Measurements from ENCODE around the gene MUC13.
"Not testable (repeated sequence)": the region's sequence is repeated elsewhere in the genome, so short reads cannot be mapped to it uniquely, and the experiment has no call there.

MUC13 gene, protein sequence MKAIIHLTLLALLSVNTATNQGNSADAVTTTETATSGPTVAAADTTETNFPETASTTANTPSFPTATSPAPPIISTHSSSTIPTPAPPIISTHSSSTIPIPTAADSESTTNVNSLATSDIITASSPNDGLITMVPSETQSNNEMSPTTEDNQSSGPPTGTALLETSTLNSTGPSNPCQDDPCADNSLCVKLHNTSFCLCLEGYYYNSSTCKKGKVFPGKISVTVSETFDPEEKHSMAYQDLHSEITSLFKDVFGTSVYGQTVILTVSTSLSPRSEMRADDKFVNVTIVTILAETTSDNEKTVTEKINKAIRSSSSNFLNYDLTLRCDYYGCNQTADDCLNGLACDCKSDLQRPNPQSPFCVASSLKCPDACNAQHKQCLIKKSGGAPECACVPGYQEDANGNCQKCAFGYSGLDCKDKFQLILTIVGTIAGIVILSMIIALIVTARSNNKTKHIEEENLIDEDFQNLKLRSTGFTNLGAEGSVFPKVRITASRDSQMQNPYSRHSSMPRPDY

DNA sequence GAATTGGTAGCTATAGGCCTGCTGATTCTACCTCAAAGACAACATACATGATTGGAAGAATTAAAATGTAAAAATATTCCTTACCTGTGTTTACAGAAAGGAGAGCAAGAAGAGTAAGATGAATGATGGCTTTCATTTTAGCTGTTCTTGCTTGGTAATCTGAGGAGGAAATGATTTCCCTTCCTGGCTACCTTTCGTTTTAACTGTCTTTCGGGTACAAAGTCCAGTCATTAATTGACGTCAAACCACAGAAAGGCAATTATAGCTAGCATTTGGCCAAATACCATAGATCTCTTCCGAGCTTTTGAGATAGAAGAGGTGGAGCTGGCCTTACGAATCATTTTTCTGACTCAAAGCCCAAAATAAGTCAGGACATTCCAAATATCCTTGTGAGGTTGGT lies at the start of gene MUC13:
Gene MUC13, minus strand, starts transcription at position 175 of the 400 bp plus-strand sequence. Its CDS starts 39 bp downstream, at position 136.
- no peak for DNase-seq

DNA sequence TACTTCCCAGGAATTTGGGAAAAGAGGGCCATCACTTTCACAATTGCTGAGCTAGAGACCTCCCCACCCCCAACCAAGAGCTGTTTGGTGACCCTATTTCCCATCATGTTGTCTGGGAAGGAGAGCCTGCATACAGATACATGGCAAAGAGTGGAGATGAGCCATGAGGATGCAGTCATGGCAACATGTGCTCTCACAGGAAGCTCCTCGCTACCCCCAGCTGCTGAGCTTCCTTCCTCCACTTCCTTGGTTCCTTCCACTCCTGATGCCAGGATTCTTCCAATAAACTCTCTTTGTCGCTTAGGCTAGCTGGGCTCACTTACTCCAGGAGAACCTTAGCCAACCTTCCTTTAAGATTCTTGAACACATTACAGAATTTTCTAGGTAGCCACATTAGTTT lies 48.3 kb upstream of the MUC13 start:
- DNase-seq, result no peak

DNA sequence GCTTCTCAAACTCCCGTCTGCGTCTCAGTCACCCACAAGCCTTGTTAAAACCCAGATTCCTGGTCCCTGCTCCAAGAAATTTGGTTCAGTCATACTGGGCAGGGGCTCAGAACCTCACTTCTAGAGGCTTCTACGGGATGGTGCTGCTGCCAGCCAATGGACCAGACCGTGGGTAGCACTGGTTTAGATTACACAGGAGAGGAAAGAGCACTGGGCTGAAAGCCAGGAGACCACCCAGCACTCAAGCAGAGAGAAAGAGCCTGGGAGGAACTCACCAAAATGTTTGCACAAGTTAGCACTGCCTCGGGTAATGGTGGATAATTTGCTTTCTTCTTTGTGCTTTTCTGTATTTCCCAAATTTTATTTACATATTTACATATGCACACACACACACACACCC lies 46.9 kb upstream of the MUC13 start:
- no peak for DNase-seq

DNA sequence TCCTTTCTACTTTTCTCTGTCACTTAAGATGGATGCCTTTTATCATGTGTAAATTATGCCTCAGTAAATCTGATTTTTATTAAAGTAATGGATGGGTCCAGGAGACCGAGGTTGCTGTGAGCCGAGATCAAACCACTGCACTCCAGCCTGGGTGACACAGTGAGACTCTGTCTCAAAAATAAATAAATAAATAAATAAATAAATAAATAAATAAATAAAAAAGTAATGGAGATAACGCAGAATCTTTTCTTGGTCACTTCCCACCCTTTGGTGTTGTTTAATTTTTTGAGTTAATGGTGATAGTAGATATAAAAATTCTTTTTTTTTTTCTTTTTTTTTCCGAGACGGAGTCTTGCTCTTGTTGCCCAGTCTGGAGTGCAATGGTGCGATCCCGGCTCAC lies 44.1 kb upstream of the MUC13 start:
- no peak for DNase-seq

DNA sequence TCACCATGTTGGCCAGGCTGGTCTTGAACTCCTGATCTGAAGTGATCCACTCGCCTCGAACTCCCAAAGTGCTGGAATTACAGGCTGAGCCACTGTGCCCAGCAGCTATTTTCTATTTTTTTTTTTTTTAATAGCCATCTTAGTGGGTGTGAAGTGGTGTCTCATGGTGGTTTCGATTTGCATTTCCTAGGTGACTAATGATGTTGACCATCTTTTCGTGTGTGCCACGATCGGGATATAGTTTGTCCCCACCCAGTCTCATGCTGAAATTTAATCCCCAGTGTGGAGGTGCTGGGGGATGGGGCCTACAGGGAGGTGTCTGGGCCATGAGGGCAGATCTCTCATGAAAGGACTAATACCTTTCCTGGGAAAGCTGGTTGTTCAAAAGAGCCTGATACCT lies 41.8 kb upstream of the MUC13 start:
- no peak for DNase-seq

DNA sequence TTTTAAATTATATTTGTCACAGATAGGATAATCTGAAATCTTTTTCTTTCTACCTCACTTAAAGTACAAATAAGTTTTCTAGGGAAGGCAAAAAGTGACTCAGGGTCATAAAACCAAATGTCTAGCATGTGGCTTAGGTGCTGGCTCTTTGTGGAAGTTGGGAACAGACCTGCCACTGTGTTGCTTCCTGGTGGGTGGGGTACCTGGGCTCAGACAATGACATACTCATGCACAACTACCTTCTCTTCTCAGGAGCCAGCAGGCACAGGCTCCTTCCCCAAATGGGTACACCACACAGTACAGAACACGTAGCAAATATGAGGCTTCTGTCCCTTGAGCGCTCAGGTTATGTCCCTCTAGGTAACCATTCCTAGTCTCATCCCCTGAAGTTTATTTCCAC lies 40.1 kb upstream of the MUC13 start:
- no peak for DNase-seq

DNA sequence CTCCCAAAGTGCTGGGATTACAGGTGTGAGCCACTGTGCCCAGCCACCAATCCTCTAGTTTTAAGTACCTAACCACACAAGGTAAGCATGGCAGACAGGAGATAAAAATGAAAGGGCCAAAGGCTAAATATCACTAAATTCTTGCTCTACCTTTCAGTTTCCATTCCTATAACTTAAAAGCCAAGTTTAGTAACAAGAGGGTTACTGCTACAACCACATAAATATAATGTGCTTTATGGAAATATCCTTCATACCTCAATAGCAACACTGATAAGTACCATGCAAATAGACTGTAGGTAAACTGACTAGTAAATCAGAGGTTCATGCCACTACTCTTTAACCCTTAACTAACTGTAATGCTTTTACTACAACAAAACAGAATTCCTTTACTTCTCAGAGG lies 38.7 kb upstream of the MUC13 start:
- no peak for DNase-seq

DNA sequence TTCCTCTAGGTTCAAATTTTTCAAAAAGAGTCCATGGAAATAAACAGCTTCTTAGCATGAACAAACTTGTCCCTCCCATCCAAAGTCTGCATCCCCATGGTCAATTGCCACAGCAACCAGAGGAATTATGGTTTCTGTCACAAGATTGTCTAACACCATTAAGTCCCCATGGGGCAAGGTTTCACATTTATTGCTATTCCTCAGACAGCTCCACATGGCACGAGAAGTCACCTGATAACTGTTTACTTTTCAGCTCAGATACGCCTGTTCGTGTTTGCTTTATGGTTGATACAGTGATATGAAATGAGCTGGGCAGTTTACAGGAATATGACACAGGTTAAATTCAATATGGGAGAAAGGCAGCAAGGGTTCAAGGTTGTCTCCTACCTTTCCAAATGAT lies 37.9 kb upstream of the MUC13 start:
- DNase-seq, result no peak

DNA sequence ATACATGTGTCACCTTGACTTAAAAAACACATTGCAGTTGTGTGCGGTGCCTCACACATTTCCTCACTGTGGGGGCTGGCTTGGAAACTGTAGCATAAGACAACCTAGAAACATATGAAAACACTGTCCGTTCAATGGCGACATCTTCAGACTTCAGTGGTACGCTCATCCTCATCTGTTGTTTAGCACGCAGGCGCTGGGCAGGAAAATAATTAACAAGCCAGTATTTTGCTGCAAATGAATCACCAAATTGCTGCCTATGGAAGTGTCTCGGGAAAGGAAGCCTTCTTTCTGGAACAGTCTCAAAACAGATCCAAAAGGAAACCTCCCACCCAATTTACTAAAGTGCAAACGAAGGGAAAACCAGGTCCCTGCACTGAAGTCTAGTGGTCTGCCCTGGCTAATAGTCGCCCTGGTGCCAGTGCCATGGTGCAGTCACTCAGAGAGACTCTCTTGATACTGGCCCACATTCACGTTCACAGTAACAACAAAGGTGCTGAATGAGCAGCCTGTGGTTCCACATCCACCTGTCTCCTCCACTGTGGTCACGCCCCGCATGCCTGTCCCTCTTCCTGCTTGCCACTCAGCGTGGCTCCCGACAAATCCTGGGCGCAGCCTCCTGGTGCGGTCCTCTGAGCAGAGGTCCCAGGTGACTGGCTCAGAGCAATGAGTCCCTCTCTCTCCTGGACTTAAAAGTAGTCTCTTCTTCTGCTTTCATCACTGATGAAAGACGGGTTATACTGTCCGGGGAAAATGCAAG lies 35.6 kb upstream of the MUC13 start:
- DNase-seq, result no peak

DNA sequence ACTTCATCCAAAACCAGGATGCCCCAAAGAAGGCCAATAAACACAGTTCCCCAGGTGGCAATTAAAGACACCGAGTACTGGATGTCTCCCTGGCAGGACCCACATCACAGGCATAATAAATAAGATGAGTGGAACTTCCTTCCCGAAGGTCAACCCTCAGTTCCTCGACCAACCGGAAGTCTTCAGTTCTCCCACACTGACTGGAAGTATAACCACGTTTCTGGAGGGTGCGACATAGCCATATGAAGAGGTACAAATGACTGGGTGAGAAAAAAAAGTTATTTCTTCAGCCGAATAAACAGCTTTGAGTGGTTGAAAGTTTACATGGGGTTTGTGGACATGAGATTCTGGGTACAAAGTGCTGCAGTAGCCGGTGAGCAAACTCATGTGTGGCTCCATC lies 34.6 kb upstream of the MUC13 start:
- DNase-seq, result no peak

DNA sequence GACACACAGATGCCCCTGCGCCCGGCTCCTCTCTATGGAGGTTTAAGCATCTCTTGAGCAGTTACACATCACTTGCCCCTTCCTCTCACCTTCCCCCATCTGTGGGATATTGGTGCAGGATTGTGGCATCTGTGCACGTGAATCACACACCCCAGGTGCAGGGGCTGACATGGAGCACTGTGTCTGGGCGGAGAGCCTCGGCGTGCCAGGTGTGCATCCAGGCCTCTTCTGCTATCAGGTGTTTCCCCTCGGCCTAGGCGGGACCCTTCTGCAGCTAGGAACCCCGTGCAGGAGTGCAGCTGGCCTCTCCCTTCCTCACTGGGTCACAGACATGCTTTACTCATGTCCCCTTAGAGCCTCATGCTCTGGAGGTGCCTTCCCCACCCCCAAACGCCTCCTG lies 33.4 kb upstream of the MUC13 start:
- no peak for DNase-seq

DNA sequence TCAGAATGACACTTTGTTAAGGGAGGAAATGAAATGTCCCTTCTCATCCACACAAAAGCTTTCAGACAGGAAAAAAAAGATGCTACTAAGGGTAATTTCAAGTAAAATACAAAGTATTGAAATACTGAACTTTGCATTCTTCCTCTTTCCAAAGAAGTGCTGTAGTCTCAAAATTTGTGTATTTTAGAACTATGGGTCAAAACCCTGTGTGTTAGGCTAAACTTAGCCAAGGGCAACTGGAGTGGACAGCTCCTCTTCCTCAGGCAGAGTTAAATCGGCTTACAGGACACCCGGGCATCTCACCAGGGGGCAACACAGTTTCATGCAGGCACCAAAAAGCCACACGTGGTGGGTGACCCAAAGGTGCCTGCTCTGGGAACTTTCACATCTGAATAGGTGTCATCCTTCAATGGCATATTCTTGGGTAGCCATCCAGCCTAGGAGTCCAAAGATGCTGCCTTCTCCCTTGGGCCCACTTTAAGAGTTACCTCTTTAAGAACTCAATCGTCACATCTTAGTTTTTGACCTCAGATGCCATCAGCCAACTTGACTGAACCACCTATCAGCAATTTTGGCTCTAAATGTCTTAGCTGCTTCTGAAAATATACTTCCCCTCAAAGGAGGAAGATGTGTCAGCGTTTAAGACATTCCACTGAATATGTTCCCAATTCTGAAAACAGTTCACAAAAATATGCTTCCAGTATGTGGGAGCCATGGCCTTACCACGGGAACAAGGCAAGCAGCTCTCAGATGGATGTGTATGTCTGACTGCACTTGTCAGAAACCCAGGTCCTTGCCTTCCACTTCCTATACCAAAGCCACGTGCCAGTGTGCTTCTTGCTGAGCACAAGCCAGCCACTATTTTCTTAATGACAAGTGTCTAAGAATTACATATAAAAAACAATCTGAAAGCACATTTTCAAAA lies 32.2 kb upstream of the MUC13 start:
- DNase-seq, result no peak

DNA sequence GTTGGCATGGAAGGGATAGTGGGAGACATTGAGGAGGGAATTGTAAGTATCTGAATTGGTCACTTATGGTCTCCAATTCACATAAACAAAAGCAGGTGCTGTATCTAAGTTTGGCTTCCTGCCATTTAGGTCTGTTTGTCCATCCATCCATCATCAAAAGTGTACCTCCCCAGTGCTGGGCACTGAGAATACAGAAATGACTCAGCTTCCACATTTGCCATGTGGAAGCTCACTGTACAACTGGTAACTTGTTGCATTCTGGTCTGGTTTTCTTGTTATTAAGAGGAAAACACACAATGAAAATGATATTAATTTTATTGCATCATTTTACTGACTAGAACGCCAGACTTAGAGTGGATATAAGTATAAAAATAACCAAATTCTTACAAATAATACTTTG lies 30.9 kb upstream of the MUC13 start:
- no peak for DNase-seq

DNA sequence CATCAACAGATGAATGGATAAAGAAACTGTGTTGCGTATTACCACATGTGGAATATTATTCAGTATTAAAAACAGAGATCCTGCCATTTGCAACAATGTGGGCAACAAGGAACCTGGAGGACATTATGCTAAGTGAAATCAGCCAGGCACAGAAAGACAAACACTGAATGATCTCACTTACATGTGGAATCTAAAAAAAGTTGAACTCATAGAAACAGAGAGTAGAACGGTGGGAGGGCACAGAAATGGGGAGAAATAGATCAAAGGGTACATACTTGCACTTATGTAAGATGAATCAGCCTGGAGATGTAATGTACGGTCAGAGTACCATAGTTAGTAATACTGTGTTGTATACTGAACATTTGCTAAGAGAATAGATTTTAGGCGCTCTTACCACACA lies 29.8 kb upstream of the MUC13 start:
- DNase-seq, result no peak

DNA sequence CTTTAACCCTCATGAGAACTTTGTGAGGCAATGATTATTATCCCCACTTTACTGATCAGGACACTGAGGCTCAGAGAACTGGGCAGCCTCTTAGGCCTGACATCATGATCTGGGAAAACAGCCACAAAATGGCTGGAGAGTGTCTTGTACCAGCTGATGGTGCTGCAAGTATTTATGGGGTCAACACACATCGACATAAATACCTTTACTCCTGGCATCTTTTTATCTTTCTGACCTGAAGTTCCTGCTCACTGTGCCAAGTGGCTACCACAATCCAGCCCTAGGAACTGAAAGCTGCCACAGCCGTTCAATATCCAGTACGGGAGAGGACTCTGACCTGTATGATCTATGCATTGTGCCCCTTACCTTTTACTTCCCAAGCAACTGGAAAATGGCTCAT lies 29.2 kb upstream of the MUC13 start:
- no peak for DNase-seq

DNA sequence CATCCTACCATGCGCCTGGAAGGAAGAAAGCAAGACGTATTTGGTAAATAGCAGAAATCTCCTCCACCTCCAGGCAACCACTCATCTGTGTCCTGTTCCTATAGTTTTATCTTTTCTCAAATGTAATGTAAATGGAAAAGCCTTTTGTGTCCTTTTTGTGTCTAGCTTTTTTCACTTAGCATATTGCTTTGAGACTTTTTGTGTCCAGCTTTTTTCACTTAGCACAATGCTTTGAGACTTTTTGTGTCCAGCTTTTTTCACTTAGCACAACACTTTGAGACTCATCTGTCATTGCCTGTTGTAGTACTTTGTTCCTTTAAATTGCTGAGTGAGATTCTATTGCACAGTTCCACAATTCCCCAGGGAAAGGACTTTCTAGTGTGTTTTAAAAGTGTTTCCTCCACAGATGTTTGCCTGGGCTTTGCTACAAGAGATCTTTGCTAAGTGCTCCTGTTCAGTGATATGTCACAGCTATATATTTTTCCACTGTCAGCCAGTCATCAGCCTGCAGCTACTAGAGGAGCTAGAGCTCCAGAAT lies 27.9 kb upstream of the MUC13 start:
- DNase-seq, result no peak

DNA sequence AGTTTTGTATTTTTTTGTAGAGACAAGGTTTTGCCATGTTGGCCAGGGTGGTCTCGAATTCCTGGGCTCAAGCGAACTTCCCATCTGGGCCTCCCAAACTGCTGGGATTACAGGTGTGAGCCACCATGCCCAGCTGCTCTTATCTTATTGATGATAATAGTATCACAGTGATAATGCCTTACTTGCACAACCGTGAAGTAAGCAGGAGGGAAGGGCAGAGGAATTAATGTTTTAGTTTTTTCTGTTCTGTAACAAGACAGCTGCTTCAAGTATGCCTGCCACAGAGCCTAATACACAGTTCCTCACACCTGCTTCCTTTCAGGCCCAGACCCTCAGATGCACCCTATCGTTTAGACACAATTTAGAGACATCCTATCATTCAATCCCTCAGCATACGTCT lies 26.1 kb upstream of the MUC13 start:
- DNase-seq, result no peak

DNA sequence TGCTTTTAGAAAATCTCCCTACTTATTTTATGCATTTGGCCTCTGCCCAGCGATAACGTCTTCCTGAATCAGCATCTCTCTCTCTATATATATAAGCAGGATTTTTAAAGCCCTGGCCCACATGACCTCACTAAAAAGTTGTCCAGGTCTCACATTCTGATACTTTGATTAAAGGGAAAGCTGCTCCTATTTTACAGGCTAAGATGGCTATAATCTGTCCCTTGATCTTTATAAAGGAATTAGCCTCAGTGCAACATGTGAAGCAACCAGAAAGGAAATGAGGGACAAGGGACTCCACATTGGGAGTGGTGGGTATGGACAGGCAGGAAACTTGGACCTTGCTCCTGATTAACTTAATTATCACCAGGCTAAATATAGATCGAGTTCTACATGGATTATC lies 25.6 kb upstream of the MUC13 start:
- no peak for DNase-seq

DNA sequence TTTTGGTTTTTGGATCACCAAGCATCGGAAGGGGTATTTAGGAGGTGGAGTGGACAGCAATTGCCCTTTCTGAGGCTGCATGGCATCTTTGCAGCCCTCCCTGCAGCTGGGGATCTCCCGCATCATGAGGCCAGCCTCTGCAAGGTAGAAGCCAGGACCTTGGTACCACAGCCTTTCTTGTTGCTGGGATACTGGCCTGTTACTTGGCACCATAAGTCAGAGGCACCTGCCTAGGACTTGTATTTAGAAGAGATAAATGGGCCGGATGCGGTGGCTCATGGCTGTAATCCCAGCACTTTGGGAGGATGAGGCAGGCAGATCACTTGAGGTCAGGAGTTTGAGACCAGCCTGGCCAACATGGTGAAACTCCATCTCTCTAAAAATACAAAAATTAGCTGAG lies 23.4 kb upstream of the MUC13 start:
- not testable (repeated sequence) for DNase-seq

DNA sequence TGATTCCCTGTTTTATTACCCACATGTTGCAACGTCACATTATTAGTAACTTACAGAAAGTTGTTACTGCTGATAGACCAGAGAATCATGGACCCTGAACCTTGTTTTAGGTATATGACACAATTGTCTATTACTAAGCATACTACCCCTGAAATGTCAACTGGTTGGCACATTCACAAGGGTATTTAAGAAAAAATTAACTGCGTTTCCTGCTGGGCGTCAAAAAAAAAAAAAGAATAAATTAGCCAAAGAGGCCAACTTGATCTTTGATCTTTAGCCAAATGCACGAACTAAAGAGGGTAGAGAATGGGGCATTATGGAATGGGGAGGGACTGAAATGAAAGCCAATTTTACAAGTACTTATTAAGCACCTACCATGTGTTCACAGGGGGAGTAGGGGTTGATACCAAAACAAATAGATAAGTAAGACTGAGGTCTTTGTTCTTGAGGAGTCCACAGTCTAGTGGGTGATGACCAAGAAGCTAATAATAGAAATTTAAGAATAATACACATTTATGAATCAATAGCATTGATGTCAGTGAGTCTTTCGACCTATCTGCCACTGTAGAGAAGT lies 17.8 kb upstream of the MUC13 start:
- DNase-seq, result no peak

DNA sequence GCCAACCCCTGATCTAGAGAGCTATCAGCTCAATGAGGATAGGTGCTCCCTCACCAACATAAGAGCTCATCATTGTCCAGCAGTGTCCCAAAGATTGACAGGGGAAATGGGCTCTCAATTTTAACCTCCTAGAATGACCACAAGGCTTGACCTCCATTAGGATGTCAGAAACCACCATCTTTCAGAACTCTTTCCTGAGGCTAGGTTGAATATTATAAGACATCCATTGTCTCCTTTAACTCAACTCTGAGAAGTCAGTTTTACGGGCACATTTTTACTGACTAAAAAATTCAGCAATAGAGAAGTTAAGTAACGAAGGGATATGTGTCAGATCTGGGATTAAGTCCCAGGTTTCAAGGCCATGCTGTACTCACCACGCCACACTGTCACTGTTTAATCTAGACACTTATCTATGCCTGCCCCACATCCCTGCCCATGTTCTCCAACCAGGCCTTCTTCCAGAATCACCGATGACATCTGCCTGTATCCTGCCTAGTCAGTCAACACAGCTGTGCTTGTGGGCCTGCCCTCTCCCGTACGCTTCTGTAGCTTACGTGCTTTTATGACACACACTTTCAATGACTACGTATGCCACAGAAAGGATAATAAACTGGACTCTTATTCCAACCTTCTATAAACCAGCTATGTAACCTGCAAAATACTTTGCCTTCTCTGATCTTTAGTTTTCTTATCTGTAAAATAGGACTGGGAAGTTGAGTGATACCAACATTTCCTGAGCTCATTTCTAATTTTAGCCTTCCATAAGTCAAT lies 17.1 kb upstream of the MUC13 start:
- DNase-seq, result peak; percentile 27

DNA sequence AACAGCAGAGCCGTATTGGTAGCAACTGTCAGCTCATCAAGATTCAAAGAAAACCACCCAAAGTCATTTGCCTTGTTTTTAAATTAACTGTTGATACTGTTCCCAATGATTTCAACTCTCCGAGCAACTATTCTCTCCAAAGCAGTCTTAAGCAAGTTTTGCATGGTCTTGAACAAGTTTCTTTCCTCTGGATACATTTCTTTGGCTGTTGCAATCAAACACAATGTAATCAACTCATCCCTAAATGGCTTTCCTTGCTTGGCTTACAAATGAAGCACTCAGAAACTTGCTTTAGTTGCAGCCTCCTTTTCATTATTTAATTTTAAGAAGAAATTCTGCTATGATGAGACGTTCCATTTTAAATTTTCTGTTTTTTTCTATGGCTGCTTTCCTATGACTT lies 15.5 kb upstream of the MUC13 start:
- DNase-seq, result no peak
